ENCODE data around the gene ZSWIM8.

The ZSWIM8 gene

DNA sequence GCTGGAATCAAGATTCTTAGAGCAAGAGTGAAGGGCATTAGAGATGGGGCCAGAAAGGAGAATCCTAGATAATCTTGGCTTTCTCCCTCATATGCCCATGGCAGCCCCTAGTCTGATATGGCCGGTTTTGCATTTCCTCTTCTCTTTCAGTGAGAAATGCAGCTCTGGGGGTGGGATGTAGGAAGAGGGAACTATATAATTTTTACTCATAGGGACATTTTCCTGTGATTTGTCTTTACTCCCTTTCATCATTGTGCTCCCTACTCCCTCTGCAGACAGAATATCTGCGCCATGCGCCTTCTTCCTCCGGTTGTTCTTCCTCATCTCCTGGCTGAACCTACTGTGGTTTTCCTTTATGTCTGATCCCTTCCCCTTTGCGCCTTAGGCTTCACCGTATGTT is 20.3 kb upstream of the ZSWIM8 start:
- no peak overlapping the region for H3K27ac ChIP-seq
- no peak for TF ChIP-seq ZFX (IDR thresholded peaks at IDR 0.05; ENCODE audit: borderline replicate concordance)
- TF ChIP-seq, protein P1, sequence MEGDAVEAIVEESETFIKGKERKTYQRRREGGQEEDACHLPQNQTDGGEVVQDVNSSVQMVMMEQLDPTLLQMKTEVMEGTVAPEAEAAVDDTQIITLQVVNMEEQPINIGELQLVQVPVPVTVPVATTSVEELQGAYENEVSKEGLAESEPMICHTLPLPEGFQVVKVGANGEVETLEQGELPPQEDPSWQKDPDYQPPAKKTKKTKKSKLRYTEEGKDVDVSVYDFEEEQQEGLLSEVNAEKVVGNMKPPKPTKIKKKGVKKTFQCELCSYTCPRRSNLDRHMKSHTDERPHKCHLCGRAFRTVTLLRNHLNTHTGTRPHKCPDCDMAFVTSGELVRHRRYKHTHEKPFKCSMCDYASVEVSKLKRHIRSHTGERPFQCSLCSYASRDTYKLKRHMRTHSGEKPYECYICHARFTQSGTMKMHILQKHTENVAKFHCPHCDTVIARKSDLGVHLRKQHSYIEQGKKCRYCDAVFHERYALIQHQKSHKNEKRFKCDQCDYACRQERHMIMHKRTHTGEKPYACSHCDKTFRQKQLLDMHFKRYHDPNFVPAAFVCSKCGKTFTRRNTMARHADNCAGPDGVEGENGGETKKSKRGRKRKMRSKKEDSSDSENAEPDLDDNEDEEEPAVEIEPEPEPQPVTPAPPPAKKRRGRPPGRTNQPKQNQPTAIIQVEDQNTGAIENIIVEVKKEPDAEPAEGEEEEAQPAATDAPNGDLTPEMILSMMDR (IDR thresholded peaks at IDR 0.05): no peak

- TF ChIP-seq, protein P1 (IDR thresholded peaks at IDR 0.05): no peak
- no peak for TF ChIP-seq ZFX (IDR thresholded peaks at IDR 0.05; ENCODE audit: borderline replicate concordance)
- H3K27ac ChIP-seq: no peak overlapping the region
These were observed 16.5 kb upstream of the ZSWIM8 start for GRCh38 chr10:73768881-73769280.

DNA sequence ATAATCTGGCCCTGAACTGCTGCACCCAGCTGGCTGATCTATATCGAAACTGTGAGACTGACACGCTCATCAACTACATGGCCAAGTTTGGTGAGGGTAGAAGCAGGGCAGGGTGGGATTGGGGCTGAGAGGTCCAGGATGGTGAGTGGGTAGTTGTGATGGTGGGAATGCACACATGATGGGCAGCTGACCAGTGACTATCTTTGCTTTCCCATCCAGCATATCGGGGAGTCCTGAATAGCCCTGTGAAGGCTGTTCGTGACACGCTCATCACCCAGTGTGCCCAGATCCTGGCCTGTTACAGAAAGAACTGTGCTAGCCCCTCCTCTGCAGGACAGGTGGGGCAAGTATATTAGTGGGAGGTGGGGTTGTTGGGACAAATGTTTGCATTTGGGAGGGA is 16.0 kb upstream of the ZSWIM8 start:
- no peak overlapping the region for H3K27ac ChIP-seq
- TF ChIP-seq ZFX (IDR thresholded peaks at IDR 0.05; ENCODE audit: borderline replicate concordance): no peak
- TF ChIP-seq, protein P1 (IDR thresholded peaks at IDR 0.05): no peak

DNA sequence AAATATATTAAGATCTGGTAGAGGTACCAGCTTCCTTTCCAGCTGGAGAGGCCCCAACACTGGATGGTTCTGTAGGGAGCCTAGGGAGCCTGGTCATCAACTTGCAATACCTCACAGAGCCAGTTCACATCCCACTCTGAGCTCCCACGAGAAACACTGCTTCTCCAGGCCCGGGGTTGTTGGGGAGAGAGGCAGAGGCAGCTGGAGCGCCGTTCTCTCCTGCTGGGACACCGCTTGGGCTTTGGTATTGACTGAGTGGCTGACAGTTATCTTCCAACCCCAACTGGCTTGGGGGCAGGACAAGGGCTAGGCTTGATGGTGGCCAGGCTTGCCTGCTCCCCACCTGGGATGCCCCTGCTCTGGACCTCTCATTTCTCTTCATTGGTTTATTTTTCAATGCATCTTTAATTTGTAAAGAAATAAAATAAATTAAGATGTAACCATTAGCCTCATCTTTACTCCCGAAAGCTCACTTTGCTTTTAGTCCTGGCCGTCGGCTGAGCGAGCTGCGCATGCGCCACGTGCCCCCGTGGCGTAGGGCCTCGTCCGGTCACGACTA is 13.6 kb upstream of the ZSWIM8 start:
- H3K27ac ChIP-seq: peak overlapping the region; percentile 96
- TF ChIP-seq, protein P1 (IDR thresholded peaks at IDR 0.05): no peak
- no peak for TF ChIP-seq ZFX (IDR thresholded peaks at IDR 0.05; ENCODE audit: borderline replicate concordance)

- H3K27ac ChIP-seq: peak overlapping the region; percentile 96
- TF ChIP-seq ZFX (IDR thresholded peaks at IDR 0.05; ENCODE audit: borderline replicate concordance): no peak
- TF ChIP-seq, protein P1 (IDR thresholded peaks at IDR 0.05): peak; percentile 19; the same call in 1 of the 2 replicates
These were observed 12.9 kb upstream of the ZSWIM8 start for GRCh38 chr10:73772281-73773151.

DNA sequence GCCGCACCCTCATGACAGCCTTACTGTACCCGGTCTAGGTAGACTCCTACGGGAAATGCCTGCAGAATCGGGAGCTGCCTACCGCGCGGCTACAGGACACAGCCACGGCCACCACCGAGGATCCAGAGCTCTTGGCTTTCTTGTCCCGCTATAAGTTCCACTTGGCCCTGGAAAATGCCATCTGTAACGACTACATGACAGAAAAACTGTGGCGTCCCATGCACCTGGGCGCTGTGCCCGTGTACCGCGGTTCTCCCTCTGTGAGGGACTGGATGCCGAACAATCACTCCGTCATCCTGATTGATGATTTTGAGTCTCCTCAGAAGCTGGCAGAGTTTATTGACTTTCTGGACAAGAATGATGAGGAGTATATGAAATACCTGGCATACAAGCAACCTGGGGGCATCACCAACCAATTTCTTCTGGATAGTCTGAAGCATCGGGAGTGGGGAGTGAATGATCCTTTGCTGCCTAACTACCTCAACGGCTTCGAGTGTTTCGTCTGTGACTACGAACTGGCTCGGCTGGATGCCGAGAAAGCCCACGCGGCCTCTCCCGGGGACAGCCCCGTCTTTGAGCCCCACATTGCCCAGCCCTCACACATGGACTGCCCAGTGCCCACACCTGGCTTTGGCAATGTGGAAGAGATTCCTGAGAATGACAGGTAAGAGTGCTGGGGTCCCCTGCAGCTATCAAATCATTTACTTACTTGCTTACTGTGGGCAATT is 12.1 kb upstream of the ZSWIM8 start:
- TF ChIP-seq, protein P1 (IDR thresholded peaks at IDR 0.05): no peak
- no peak for TF ChIP-seq ZFX (IDR thresholded peaks at IDR 0.05; ENCODE audit: borderline replicate concordance)
- H3K27ac ChIP-seq: peak overlapping the region; percentile 96
